Right cardiac atrium (tissue), 5 donors: ENCODE results near the gene ARGLU1. TPM values are rescaled to one million over a fixed set of nuclear protein-coding genes. Genes with fewer than 3 reads are reported as not detected.

Experiments used
- ATAC-seq, 2 donors: fragments of 200-7000 bp; cut with Tn5 transposase; one replicate each; pipeline versions ENCODE4 v1.8.0 to v1.9.1; 2020; ENCODE audit warnings: moderate library complexity in 2 of 2, mild to moderate bottlenecking in 1 of 2
- DNase-seq, 3 donors: peaks; one replicate each; pipeline ENCODE4 v3.0.0-alpha.2; 2020
- H3K27ac ChIP-seq: one replicate; pipeline ENCODE4 v1.5.1; 2013; ENCODE audit warnings: mild to moderate bottlenecking, low read length, control low read depth, moderate library complexity
- H3K27me3 ChIP-seq: one replicate; pipeline ENCODE4 v1.6.1; 2013; ENCODE audit not compliant: control insufficient read depth, insufficient read depth
- H3K4me1 ChIP-seq: one replicate; pipeline ENCODE4 v1.6.1; 2013; ENCODE audit warnings: low read length; ENCODE audit not compliant: control insufficient read depth, insufficient read depth
- H3K4me3 ChIP-seq: one replicate; pipeline ENCODE4 v1.5.1; 2013; ENCODE audit warnings: low read length, control low read depth
- H3K9me3 ChIP-seq: one replicate; pipeline ENCODE4 v1.6.1; 2013; ENCODE audit warnings: low read length; ENCODE audit not compliant: control insufficient read depth
- WGBS: extraction: QIAGEN DNeasy Blood & Tissue Kit; methylation state at CpG from one replicate; pipeline ENCODE4 v1.1.7; 2013; 5-methylcytosine and 5-hydroxymethylcytosine counted together
- intact Hi-C, 4 donors: fragments of 100-400 bp; cut with DNase I; formaldehyde crosslinking; loops; one replicate each; pipeline versions ENCODE4 v1.11.0 to v1.14.0; 2022 to 2023
- polyA plus RNA-seq: library from polyadenylated mRNA; stranded (reverse); fragments of 200-250 nt; gene quantifications from one replicate; pipeline ENCODE4 v1.2.3, GENCODE V29; 2013
- total RNA-seq, 4 donors: library from RNA; stranded (reverse); fragmentation: NEBNext Ultra II Directional; extraction: Animal tissue kit (Norgen Biotek cat#: 25700); gene quantifications; one replicate each; pipeline ENCODE4 v1.2.1, GENCODE V29; 2021
- donor health status: healthy with polysubstance abuse.
- donor health status: DM: no; HTN: yes; CAD: no.
- donor health status: DM: no; HTN: no; CAD: no.
- donor health status: DM: no; HTN: yes; CAD: no; lungs with severe emphysema.
- donor health status: DM: yes; HTN: yes; CAD: no.

Gene ARGLU1
- total and polyA plus RNA-seq, 5 donors = 44.2 to 63.0 (median 48.7) TPM

- H3K4me3 ChIP-seq = peak overlapping the region; percentile 88
- intact Hi-C loops = loop anchor here in 2 of 4 donors (10.0 kb wide), 2 partner anchors 594 to 1956 kb away; no protein-coding TSS in a partner anchor
- no peak for ATAC-seq
Observed at GRCh38 chr13:106530980-106531481, 36.9 kb downstream of the ARGLU1 start.

GRCh38 chr13:106530171-106530851, 37.6 kb downstream of the ARGLU1 start:
- intact Hi-C loops = loop anchor here in 2 of 4 donors (10.0 kb wide), 2 partner anchors 594 to 1956 kb away; no protein-coding TSS in a partner anchor
- Histone ChIP-seq H3K4me3 (peak overlapping the region; percentile 88), H3K27ac (no peak overlapping the region), H3K27me3 (no peaks in the 10 kb centered on the region), H3K4me1 (peaks cover 2% of the 10 kb centered on the region), H3K9me3 (no peaks in the 10 kb centered on the region)
- DNase-seq = no peak
- ATAC-seq = no peak
- WGBS = 72% methylated on average over 11 of the region's 11 CpGs

More at GRCh38 chr13:106530980-106531481, 36.9 kb downstream of the ARGLU1 start:
- 73% methylated on average over 8 of the region's 8 CpGs for WGBS
- Histone ChIP-seq H3K4me1 (peaks cover 2% of the 10 kb centered on the region), H3K9me3 (no peaks in the 10 kb centered on the region), H3K27ac (no peak overlapping the region), H3K27me3 (no peaks in the 10 kb centered on the region)
- no peak for DNase-seq

GRCh38 chr13:106529415-106530170, 38.3 kb downstream of the ARGLU1 start:
- Histone ChIP-seq H3K4me1 (peaks cover 2% of the 10 kb centered on the region), H3K4me3 (no peak overlapping the region), H3K27me3 (no peaks in the 10 kb centered on the region), H3K9me3 (no peaks in the 10 kb centered on the region), H3K27ac (no peak overlapping the region)
- ATAC-seq (no peak), DNase-seq (no peak)
- intact Hi-C loops = loop anchor here in 2 of 4 donors (10.0 kb wide), 2 partner anchors 595 to 1955 kb away; no protein-coding TSS in a partner anchor
- WGBS = 73% methylated on average over 8 of the region's 8 CpGs

DNA sequence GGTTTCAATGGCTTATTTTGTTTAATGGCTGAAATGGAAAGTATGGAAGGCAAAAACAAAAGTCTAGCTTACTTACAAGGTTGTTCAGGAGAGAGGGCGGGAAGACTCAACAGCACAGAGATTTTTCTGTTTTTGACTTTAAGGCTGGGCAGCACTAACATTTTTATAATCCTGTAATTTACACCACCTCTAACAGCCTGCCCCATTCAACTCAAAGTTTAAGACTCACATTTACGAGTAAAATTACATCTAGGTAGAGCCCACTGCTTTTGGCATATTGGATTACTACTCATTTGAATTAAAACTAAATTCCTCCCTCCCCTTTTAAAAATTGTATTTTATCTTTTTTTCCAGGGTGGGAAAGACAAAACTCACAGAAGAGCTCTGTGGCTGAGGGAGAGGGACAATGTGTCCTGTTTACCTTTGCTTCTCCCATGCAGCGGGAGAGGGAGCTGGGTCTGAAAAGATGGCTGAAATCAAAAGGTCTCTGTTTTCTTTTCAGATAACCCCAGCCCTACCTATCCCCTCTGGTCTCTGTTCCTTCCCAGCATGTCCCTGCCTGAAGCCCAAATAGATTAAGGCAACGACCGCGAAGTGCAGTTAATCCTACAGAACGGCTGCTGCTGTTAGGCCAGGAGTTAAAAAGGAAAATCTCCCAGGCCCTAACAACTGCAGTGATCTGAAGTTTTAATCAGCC, 39.1 kb downstream of the ARGLU1 start:
- DNase-seq (no peak), ATAC-seq (peak in 1 of 2 donors; percentile 18)
- H3K4me1 ChIP-seq = peaks cover 2% of the 10 kb centered on the region
- intact Hi-C loops = no loop called here
- no peak overlapping the region for H3K4me3 ChIP-seq
- no peaks in the 10 kb centered on the region for H3K27me3 ChIP-seq
- H3K27ac ChIP-seq = no peak overlapping the region
- no peaks in the 10 kb centered on the region for H3K9me3 ChIP-seq
- 83% methylated on average over 7 of the region's 7 CpGs for WGBS

GRCh38 chr13:106527826-106528225, 40.1 kb downstream of the ARGLU1 start:
- no peak for DNase-seq
- Histone ChIP-seq H3K27ac (no peak overlapping the region), H3K4me1 (peaks cover 6% of the 10 kb centered on the region), H3K27me3 (no peaks in the 10 kb centered on the region), H3K9me3 (no peaks in the 10 kb centered on the region), H3K4me3 (no peak overlapping the region)
- WGBS = 61% methylated on average over 2 of the region's 2 CpGs
- intact Hi-C loops = no loop called here
- ATAC-seq = no peak

GRCh38 chr13:106527445-106527801, 40.5 kb downstream of the ARGLU1 start:
- ATAC-seq (no peak), DNase-seq (no peak)
- H3K4me3 ChIP-seq = no peak overlapping the region
- WGBS = 80% methylated on average over 1 of the region's 1 CpG
- no peaks in the 10 kb centered on the region for H3K27me3 ChIP-seq
- H3K4me1 ChIP-seq = peaks cover 4% of the 10 kb centered on the region
- H3K27ac ChIP-seq = no peak overlapping the region
- H3K9me3 ChIP-seq = no peaks in the 10 kb centered on the region
- intact Hi-C loops = no loop called here

DNA sequence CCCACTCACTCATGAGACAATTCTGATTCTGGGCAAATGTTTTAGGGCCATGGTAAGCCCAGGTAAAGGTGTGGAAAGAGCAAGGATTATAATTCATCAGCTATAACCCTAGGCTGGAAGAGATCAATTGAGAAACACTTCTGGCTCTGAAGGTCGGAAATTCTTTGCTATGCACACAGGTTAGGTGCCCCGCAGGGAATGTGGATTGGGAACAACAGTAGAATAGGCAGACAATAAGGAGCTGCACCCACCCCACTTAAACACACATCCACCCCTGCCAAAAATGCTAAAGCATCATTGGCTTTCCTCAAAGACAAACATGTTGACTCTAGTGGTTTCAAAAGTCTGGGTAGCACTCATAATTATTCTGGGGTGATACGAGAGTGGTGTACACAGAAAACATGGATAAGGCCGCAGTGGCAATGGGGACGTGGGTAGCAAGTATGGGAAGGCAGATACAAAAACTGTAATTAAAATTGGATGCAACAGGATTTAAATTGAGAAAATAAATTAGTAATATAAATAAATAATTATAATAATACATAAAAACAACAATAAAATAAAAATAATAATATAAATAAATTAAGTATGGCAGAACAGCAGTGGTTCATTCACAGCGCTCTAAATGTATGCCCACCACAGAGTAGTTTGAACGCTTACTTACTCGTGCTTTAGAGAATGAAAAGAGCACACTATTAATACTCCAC, 41.0 kb downstream of the ARGLU1 start:
- Histone ChIP-seq H3K4me1 (peaks cover 4% of the 10 kb centered on the region), H3K9me3 (no peaks in the 10 kb centered on the region), H3K27ac (no peak overlapping the region), H3K27me3 (no peaks in the 10 kb centered on the region), H3K4me3 (no peak overlapping the region)
- no peak for ATAC-seq
- no peak for DNase-seq
- 88% methylated on average over 8 of the region's 8 CpGs for WGBS
- intact Hi-C loops = no loop called here

DNA sequence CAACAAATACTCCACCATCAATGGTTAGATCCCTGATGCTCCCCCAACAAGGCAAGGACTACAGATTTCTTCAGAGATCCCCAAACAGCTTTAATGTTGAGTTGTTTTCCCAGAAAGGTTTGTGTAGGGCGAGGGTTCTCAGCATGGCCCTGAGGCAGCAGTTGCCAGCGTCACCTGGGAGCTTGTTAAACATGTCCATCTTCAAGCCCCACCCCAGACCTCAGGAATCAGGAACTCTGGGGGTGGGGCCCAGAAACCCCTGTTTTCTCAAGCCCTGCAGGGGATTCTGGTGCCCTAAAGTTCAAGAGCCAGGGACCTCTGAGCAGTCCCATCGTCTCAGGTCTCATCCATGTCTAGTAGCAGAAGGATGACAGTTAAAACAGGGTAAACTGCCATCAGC, 42.1 kb downstream of the ARGLU1 start:
- H3K27ac ChIP-seq = no peak overlapping the region
- no peaks in the 10 kb centered on the region for H3K27me3 ChIP-seq
- WGBS = 81% methylated on average over 3 of the region's 3 CpGs
- DNase-seq = no peak
- intact Hi-C loops = no loop called here
- H3K4me1 ChIP-seq = peaks cover 4% of the 10 kb centered on the region
- ATAC-seq = no peak
- no peaks in the 10 kb centered on the region for H3K9me3 ChIP-seq
- no peak overlapping the region for H3K4me3 ChIP-seq

DNA sequence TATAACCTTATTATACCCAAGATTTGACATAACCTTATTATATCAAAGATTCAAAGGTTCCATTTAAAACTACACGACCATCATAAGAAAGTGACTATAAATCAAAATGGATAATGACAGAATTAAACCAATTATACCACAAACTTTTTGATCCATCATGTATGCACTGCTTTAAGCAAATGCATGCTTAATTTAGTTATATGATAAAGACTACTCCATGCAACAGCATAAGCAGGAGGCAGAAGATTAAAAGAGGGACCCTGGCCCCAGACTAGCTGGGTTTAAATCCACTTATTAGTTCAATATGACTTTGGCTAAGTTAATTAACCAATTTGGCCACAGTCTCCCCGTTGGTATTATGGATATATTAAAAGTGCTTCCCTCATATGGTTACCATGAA, 43.8 kb downstream of the ARGLU1 start:
- no peak for ATAC-seq
- H3K9me3 ChIP-seq = no peaks in the 10 kb centered on the region
- no peaks in the 10 kb centered on the region for H3K27me3 ChIP-seq
- WGBS = 61% methylated on average over 2 of the region's 2 CpGs
- H3K4me3 ChIP-seq = no peak overlapping the region
- intact Hi-C loops = no loop called here
- H3K27ac ChIP-seq = no peak overlapping the region
- peaks cover 4% of the 10 kb centered on the region for H3K4me1 ChIP-seq
- DNase-seq = no peak

DNA sequence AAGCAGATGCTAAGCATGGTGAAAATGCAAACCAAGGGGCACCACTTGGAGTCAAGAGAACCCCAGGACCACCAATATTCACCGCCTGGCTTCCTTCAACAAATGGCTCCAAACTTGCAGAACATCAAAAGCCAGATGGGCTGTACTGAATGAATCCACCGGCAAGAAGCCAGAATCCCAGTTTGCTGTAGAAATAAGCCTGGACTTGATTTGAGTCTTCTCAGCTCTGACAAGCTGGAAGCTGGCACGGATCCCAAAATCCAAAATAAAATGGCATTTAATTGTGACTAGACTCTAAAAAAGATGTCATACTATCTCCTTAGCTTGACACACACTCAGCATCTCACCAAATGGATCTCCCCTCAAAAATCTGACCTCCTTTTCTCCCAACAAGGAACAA, 44.4 kb downstream of the ARGLU1 start:
- DNase-seq = no peak
- H3K27me3 ChIP-seq = no peaks in the 10 kb centered on the region
- peaks cover 4% of the 10 kb centered on the region for H3K4me1 ChIP-seq
- ATAC-seq = no peak
- no peak overlapping the region for H3K4me3 ChIP-seq
- no peak overlapping the region for H3K27ac ChIP-seq
- H3K9me3 ChIP-seq = no peaks in the 10 kb centered on the region
- intact Hi-C loops = no loop called here
- 32% methylated on average over 3 of the region's 3 CpGs for WGBS
